ENCODE data around the gene ERG28.
A peak's percentile ranks its signal among the peaks of the same experiment; 100 is the strongest.

The ERG28 gene

DNA sequence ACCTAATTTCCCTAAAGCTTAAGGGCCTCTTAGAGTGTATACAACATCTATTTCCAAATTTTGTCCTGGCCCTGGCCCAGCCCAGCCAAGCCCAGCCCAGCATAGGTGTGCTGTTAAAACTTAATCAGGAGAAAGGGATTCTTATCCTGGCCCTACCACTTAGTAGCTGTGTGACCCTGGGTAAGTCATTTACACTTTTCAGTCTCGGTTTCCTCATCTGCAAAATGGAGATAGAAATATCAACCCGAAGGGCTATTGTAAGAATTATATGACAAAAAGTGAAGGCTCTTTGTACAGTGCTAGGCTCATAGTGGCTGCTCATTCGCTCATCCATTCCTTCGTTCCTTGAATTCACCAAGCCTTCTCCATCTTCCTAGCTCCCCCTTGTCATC is 442 bp downstream of the ERG28 start:
- no peak for DNase-seq

DNA sequence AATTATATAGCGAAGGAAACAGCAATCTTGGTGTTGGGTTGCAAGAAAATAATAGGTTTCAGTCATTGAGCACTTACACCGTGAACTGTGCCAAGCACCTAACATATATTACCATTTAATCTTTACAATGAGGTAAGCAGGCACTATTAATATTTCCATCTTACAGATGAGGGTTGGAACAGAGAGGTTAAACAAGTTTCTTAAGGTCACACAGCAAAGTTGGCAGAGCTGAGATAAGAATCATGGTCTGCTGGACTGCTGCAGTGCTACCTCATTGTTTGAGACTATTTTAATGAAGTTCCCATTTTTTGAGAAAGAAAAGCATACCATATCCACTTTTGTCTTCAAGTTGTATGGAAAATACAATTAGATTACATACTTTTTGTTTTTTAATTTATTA is 1.7 kb downstream of the ERG28 start:
- DNase-seq, result no peak

DNA sequence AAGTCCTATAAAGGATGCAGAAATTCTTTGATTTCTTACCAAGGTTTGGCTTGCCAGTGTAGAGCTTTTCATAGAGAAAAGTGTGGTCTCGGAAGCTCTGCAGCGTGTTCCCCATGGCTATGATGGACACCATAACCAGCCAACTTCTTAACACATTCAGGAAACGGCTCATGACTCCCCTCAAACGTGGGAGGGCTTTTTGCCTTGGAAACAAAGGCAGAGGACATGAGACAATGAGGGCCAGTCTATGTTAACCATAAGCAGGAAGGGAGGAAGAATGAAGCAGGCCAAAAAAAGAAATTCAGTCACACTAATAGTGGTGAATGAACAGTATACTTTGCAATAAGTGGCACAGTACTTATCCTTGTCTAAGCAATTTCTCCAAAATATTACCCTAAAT is 3.3 kb downstream of the ERG28 start:
- DNase-seq, result no peak

DNA sequence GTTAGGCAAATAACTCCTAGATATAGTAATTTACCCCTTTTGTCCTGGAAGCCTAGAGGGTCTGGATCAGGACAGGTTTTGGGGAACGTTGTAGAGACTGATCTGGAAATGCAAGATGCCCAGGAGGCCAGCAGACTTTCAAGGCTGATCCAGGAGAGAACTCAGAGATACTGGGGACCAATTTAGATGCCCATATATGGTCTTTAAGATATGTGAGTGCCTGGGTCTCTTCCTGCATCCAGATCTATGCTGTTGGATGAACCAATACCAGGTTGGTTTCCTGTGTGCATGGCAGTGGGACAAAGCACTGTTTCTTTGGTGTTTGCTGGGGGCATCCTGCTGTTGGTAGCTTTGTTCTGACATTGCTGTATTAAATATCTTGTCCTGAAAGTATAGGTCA is 5.4 kb downstream of the ERG28 start:
- DNase-seq, result no peak

DNA sequence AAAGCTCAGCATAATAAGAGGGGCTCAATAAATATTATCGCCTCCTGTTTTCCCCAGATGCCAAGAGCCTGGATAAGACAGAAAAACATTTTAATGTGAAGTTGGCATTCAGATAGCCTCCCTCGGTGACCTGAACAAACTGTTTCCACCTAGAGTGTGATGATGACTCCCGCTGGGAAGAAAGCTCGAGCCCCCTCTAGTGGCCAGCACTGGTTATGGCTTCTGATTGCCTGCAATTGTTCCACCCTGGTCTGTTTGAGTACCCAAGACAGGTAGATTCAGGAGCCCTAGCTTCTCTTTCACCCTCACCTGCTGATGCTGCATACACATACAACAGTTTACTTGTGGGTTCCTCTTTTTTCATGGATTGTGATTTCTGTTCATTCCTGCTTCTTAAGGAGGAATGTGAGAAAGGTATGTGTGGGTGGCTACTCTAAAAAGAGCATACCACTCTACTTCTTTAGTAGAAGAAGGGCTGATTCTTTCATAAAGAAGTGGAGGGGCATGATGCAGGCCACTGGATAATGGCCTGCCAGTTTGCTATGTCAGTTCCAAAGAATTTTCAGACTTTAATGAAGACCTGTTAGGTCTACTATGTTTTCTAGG is 6.4 kb downstream of the ERG28 start:
- DNase-seq, result peak in 55 of 58 donors; percentile 4 to 88 (median 54)

DNA sequence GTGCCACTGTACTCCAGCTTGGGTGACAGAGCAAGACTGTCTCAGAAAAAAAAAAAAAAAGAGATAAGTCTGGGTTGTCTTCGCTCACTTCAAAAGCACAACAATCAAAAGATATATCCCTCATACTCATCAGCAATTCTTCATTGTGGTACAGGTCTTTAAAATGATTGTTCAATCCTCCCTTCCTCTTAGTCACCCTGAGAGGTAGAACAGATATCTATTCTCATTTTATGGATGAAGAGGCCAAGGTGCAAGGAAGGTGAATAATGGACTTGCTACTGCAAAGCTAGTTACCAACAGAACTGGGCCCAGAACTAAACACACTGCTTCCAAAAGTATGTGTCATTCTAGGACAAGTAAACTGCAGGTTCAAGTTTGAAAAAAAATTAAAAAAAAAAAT is 7.1 kb downstream of the ERG28 start:
- DNase-seq, result no peak

DNA sequence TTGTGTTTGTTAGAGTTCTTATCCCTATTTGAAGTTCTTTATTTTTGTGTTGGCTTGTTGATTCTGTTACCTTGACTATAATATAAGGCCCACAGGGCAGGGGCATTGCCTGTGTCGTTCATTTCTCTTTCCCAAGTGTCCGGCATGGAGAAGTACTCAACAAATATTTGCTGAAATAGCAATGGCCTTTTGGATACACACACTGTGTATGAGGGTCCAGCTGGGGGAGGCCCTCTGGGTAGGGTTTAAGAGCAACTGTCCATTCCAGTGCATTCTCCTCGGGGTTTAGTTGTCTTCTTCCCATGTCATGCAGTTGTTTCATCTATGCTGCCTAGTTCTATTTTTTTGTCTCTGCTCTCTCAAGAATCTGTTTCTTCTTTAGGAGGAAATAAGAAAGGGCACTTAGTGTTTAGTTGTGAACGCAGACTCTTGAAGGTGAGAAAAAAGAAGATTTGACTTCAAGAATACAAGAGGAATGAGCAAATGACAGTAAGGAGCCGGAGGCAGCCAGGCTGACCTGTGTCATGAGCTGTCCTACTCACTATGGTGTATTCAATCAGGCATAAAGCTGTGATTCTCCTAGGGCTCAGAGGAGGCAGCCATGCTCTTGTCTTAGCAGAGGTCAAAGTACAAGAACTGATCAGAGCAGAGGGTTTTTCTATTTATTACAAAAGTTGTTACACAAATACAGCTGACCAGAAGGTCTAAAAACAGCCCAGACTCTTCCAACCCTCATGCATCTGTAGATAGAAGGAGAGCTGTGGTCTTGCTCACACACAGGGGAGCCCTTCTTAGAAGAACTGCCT is 10.2 kb downstream of the ERG28 start:
- DNase-seq, result no peak

DNA sequence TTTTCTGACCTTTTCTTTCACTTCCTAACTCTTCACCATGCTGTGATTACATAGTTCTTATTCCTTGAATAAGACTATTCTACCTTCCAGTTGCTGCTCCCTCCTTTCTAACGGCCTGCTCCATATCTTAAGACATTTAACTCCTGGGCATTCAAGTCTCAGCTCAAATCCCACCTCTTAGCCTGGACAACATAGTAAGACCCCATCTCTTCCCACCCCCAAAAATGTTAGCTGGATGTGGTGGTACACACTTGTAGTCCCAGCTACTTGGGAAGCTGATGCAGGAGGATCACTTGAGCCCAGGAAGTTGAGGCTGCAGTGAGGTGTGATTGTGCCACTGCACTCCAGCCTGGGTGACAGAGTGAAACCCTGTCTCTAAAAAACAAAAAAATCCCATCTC is 10.9 kb downstream of the ERG28 start:
- no peak for DNase-seq

DNA sequence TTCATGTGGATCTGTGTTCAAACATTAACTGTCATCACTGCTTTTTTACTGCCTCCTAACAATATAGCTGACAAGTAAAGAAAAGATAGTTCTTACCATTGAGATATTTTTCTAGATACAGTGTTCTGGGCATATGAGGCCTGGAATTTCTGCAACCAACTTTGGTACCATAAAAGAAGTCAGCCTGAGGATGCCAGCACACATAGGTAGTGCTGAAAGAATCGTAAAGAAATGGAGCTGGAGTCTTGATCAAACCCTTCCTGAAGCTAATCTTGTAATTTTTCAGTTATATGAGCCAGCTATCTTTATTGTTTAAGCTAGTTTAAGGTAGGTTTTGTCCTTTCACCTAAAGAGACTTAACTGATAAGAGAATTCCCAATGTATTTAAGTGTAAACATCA is 11.3 kb downstream of the ERG28 start:
- DNase-seq, result no peak

DNA sequence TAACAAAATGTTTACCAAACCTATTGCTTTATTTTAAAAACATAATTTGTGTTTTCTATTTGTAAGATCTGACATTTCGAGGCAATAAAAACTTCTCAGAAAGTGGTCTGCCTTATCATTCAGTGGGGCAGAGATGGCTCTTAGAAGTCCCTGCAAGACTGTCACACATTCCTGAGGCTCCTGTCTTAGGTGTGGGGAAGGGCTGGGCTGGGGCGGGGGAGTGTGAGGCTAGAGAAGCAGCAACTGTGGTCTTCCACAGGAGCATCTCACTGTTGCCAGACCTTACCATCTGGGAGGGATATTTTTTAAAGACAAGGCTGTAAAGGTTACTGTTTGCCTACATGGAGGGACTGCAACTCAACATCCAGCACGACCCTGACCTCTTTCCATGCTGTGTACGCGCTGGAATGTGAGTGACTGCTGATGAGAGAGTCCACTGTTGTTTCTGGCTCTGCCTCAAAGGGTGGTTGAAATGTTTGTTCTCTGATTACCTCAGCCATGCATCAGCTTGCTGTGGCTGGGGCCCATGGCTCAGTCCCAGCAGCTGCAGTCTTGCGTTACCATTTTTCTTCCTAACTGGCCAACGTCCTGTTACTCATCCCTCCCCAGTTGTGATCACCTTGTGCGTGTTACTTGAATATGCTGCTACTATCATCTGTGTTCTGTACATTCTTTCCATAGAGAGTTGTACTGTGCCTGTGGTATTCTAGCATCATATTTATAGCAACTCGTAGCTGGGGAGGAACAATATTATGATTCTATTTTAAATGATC is 12.4 kb downstream of the ERG28 start:
- DNase-seq, result peak in 4 of 58 donors; percentile 1 to 11 (median 2)

DNA sequence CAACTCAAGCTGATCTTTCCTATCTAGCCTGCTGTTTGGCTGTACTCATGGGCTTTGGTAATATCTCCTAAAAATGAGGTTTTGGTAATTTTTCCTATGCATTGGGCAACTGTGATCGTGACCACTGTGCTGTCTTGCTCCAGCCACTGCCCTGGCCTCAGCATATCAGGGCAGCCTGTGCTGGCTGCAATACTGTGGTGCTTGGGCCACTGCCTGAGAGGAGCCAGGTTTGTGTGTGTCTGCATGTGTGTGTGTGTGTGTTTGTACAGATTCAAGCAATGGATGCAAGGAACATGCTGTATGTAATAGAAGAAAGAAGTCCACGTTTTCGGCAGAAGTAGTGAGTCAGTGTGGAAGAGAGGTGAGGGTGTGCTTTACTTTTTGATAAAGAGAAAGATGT is 13.0 kb downstream of the ERG28 start:
- DNase-seq, result no peak

DNA sequence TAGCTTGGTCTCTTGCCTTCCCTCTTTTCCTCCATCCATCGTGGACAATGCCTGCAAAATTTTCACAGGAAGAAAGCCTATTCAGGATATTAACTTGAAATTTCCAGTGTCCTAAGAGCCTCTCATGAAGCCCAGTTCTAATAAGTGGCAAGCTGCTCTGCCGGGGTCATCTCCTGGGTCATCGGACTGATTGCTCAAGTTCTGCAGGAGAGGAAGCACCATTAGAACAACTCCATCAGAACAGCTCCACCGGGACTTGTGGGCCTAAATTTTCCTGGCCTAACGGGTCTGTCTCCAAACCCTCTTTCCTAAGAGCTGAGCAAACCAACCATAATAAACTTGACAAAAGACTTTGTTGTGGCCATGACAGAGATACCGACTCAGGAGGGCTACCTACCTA is 13.9 kb downstream of the ERG28 start:
- DNase-seq, result no peak

DNA sequence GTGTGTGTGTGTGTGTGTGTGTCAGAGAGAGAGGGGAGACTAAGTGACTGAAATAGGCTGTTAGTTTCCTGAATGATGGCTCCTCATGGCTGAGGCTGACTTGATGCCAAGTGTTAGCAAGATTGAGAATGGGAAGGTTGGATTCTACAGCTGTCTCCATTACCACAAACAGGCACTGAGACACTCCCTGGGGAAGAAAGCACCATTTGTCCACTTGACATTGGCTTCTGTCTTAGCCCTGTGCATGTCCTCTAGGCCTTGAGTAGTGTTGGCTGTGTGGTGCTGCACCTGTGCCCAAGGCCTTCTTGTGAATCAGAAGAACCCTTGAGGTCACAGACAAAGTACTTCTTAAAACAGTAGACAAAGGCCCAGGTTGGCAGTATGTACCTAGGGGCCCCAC is 15.6 kb downstream of the ERG28 start:
- DNase-seq, result no peak

DNA sequence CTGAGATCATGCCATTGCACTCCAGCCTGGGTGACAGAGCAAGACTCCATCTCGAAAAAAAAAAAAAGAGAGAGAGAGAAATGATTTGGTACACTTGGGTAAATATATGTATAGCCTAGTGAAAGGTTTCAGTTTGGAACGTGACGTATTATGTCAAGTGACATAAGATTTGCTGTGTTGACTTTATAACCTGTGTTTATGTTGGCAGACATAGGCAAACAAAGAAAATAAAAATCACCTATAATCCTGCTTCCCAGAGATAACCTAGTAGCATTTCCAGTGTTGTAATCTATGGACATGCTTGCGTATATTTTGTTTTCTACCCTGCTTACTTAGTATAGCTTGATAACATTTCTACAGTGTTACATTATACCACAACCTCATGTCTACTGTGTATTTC is 16.7 kb downstream of the ERG28 start:
- DNase-seq, result no peak

DNA sequence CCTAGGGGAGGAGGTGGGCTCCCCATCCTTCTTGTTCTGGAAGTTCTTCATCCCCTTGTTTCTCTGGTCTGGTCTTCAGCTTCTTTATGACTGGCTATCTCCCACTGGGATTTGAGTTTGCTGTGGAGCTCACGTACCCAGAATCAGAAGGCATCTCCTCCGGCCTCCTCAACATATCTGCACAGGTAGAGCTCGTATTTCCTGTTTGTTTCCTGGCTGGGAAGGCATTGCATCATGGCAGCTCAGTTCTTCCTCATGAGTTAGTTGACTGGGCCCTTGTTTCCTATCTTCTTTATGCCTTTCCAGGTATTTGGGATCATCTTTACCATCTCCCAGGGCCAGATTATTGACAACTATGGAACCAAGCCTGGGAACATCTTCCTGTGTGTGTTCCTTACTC is 19.8 kb downstream of the ERG28 start:
- no peak for DNase-seq

DNA sequence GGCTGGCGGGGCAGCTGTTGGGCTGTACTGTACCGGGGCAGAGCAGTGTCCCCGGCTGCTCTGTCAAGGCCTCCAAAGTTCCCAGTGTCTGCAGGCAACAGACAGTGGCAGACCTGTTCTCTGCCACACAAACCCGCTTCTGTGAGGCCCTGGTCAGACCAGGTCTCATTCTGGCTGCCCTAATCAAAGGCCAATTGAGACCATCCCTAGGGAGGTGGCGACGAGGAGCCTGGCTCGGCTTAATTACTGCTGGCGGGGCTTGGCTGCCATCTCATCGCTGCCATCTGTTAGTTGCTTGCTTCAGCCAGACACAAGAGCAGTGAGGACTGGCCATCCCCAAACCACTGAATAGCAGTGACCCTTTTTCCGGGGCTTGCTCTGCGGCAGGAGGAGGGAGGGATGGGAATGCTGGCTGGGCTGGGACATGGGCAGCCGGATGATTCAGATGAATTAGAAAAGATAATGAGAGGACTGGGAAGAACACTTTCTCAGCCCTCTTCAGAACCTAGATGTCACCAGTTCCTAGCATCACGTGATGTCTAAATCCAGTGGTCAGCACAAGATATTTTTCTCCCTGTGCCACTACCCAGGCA is 24.5 kb downstream of the ERG28 start:
- peak in 46 of 58 donors; percentile 2 to 71 (median 28) for DNase-seq

DNA sequence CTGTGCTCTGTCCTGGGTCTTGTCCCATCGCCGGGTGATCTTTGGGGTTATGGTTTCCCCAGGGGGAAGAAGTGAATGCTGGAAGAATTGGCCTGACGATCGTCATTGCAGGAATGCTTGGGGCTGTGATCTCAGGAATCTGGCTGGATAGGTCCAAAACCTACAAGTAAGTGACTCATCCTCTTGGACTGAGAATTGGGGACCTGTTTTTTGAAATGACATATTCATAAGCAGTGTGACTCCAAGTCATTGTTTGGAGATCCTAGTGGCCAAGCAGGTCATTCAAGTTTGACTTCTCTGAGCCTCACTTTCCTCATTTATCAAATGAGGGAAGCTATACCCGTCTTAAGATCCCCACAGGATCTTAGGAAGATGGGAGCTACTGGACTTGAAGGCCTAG is 25.8 kb downstream of the ERG28 start:
- DNase-seq, result no peak

DNA sequence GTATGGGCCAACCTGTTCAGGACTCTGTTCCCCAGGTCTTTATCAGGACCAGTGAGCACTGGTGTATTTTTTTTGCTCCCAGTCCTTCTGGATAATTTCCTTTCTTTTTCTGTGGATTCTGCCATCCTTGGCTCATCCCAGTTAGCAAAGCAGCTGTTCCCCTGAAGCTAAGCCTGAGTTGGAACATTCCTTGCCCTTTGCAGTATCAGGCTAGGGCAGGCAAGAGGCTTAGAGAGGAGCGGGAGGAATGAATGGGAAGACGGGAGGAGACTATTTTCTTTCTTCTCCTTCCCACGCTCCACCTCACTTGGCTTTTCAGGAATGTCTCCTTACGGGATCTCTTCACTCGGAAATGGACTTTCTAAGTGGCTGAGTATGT is 29.2 kb downstream of the ERG28 start:
- no peak for DNase-seq

DNA sequence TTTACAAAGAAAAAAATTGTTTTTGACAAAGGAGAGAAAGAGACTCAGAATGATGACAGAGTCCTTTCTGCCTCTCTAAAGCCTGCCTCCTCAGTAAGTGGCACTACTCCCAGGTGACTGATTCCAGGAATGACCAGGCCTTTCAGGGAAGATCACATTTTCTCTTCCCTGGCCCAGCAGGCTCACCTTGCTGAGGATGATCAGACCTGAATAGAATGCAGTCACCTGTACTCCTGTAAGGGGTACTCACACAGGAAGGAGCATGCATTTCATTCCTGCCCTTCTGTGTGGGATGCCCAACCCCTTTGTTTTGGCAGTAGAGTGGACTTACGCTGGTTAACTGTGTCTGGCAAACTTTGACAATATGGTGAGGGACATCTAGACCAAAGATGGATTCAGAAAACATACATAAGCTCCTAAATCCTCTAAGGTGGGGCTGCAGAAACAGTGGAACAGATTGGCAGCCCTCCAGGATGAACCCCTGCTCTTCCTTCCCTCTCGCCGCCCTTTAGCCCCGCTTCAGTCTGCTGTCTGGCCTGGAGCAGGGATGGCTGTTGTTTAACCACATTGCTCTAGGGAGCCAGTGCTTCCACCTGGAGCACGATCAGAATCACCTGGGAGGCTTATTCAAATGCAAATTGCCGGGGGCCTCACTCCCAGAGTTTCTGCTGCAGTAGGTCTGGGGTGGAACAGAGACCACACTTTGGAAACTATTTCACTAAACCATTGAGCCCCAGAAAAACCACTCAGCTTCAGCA is 29.8 kb downstream of the ERG28 start:
- DNase-seq, result no peak

DNA sequence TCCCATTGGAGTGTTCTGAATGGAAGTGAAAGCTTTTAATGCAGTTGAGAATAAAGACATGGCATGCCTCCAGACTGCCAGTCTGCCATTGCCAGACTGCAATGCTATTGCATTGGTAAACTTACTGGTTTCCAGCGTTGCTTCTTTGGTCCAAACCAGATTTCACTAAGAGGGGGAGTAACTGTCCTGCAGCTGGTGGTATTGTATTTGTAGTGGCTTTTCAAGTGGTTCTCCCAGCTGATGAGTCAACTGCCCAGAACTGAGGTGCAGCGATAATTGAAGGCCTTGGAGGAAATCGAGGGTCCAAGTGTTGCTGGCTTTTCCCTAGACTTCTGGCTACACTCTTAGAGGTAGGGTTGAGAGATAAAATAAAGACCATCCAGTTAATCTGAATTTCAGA is 31.9 kb downstream of the ERG28 start:
- no peak for DNase-seq

DNA sequence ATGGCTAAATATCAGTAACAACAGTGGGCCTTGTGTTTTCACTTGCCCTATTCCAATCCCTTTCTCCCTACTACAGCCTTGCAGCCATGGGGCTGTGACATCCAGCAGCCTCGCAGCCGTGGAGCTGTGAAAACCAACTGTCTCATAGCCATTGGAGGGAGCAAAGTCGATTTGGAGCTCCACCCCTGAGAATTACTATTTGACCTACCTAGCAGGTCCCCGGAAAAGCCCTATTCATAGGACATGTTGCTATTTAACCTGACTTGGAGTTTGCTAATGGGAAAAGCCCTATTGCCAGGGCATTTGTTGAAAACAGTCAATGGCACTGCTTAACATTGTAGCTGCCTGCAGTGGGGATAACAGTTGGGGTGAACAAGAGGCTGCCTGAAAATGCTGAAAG is 33.3 kb downstream of the ERG28 start:
- no peak for DNase-seq
